ENCODE measurements around the gene PTH2R. TPM values are rescaled to one million over a fixed set of nuclear protein-coding genes. Genes with fewer than 3 reads are reported as not detected.

The PTH2R gene
- total and polyA plus RNA-seq, 2 of the 13 experiments (the other 11 are each of a cell fraction or from before 2014, with no cell fraction given) = 0.04 TPM; not detected in 1

DNA sequence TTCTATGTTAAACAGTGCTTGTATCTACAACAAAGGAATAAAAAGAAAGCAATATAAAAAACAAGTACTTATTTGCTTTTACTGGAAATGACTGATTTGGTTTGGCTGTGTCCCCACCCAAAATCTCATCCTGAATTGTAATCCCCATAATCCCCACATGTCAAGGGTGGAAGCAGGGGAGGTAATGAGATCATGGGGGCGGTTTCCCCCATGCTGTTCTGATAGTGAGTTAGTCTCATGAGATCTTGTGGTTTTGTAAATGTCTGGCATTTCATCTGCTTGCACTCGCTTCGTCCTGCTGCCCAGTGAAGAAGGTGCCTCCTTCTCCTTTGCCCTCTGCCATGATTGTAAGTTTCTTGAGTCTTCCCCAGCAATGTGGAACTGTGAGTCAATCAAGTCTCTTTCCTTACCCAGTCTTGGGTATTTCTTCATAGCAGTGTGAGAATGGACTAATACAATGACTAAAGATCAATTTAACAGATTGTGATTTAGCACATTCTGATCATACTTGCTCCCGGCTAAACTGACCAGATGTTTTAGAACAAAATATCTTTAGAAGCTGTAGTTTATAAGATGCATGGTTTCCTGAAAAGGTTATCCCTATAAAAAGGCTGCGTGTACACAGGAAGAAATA, 19.9 kb downstream of the PTH2R start:
- 10% methylated on average over 5 of the region's 5 CpGs for WGBS (ENCODE audit: low lambda C conversion rate)
- no peak overlapping the region for H3K27ac ChIP-seq (ENCODE audit: extremely low read length, insufficient read depth, low read length)
- no peaks in the 10 kb centered on the region for H3K36me3 ChIP-seq (replicated peaks in 1 of 2; ENCODE audit: control insufficient read depth in 1 of 2, insufficient read depth in 2 of 2, low read length in 2 of 2)
- DNase-seq (ENCODE audit: low spot score) (no peak), FAIRE-seq (no peak), ATAC-seq (no peak)
- no peak overlapping the region for H3K4me3 ChIP-seq (replicated peaks in 1 of 3; ENCODE audit: insufficient read depth in 1 of 3, low read depth in 2 of 3, low read length in 3 of 3)
- no peaks in the 10 kb centered on the region for H3K9me3 ChIP-seq (ENCODE audit: low read length)
- H2AFZ ChIP-seq (ENCODE audit: low read length) = no peak overlapping the region
- no peaks in the 10 kb centered on the region for H3K79me2 ChIP-seq (ENCODE audit: insufficient read depth, low read length)
- ChIA-PET POLR2A (no interaction called here), CTCF (ENCODE audit: low intra/inter-chr PET ratio, low total read pairs) (no interaction called here)
- no peak overlapping the region for H3K4me2 ChIP-seq (ENCODE audit: low read depth, low read length)
- H4K20me1 ChIP-seq (ENCODE audit: insufficient read depth, low read length) = no peaks in the 10 kb centered on the region
- BruUV-seq (replicated peaks) = no TSS peak
- intact Hi-C loops (cut with micrococcal nuclease; ENCODE audit: unreplicated experiment) = no loop called here
- in situ Hi-C loops (cut with HindIII; ENCODE audit: extremely low pct_ligation_motif_present, low pct_unique_long_range_greater_than_20kb) = no loop called here
- H3K4me1 ChIP-seq (ENCODE audit: insufficient read depth, low read length) = no peaks in the 10 kb centered on the region
- TF ChIP-seq ZNF530 (CRISPR knock-in tag; IDR thresholded peaks at IDR 0.05; ENCODE audit: low read depth) (no peak), POLR2A (IDR thresholded peaks at IDR 0.05; ENCODE audit: insufficient read depth in 1 of 2, low read depth in 2 of 2, low read length in 2 of 2) (no peak), ZNF616 (CRISPR knock-in tag; IDR thresholded peaks at IDR 0.05; ENCODE audit: low read depth) (no peak), ADNP (CRISPR knock-in tag; IDR thresholded peaks at IDR 0.05) (no peak), ZFP37 (CRISPR knock-in tag; IDR thresholded peaks at IDR 0.05; ENCODE audit: borderline replicate concordance) (no peak), ONECUT2 (CRISPR knock-in tag; IDR thresholded peaks at IDR 0.05) (no peak), ZFP36L2 (CRISPR knock-in tag; IDR thresholded peaks at IDR 0.05) (no peak), SMAD3 (CRISPR knock-in tag; IDR thresholded peaks at IDR 0.05) (no peak), ZNF709 (CRISPR knock-in tag; IDR thresholded peaks at IDR 0.05) (no peak), ZNF160 (CRISPR knock-in tag; IDR thresholded peaks at IDR 0.05) (no peak), ZFX (CRISPR knock-in tag; IDR thresholded peaks at IDR 0.05; ENCODE audit: low read depth) (no peak), FOXA3 (CRISPR knock-in tag; IDR thresholded peaks at IDR 0.05) (no peak)
- TF ChIP-seq, protein P1, sequence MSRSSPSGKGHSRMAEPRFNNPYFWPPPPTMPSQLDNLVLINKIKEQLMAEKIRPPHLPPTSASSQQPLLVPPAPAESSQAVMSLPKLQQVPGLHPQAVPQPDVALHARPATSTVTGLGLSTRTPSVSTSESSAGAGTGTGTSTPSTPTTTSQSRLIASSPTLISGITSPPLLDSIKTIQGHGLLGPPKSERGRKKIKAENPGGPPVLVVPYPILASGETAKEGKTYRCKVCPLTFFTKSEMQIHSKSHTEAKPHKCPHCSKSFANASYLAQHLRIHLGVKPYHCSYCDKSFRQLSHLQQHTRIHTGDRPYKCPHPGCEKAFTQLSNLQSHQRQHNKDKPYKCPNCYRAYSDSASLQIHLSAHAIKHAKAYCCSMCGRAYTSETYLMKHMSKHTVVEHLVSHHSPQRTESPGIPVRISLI (CRISPR knock-in tag; IDR thresholded peaks at IDR 0.05; ENCODE audit: borderline replicate concordance) = no peak
- TF ChIP-seq, protein P2, sequence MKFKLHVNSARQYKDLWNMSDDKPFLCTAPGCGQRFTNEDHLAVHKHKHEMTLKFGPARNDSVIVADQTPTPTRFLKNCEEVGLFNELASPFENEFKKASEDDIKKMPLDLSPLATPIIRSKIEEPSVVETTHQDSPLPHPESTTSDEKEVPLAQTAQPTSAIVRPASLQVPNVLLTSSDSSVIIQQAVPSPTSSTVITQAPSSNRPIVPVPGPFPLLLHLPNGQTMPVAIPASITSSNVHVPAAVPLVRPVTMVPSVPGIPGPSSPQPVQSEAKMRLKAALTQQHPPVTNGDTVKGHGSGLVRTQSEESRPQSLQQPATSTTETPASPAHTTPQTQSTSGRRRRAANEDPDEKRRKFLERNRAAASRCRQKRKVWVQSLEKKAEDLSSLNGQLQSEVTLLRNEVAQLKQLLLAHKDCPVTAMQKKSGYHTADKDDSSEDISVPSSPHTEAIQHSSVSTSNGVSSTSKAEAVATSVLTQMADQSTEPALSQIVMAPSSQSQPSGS (CRISPR knock-in tag; IDR thresholded peaks at IDR 0.05) = no peak
- TF ChIP-seq, protein P3, sequence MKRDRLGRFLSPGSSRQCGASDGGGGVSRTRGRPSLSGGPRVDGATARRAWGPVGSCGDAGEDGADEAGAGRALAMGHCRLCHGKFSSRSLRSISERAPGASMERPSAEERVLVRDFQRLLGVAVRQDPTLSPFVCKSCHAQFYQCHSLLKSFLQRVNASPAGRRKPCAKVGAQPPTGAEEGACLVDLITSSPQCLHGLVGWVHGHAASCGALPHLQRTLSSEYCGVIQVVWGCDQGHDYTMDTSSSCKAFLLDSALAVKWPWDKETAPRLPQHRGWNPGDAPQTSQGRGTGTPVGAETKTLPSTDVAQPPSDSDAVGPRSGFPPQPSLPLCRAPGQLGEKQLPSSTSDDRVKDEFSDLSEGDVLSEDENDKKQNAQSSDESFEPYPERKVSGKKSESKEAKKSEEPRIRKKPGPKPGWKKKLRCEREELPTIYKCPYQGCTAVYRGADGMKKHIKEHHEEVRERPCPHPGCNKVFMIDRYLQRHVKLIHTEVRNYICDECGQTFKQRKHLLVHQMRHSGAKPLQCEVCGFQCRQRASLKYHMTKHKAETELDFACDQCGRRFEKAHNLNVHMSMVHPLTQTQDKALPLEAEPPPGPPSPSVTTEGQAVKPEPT (CRISPR knock-in tag; IDR thresholded peaks at IDR 0.05; ENCODE audit: low read depth) = no peak
- TF ChIP-seq, protein P4, sequence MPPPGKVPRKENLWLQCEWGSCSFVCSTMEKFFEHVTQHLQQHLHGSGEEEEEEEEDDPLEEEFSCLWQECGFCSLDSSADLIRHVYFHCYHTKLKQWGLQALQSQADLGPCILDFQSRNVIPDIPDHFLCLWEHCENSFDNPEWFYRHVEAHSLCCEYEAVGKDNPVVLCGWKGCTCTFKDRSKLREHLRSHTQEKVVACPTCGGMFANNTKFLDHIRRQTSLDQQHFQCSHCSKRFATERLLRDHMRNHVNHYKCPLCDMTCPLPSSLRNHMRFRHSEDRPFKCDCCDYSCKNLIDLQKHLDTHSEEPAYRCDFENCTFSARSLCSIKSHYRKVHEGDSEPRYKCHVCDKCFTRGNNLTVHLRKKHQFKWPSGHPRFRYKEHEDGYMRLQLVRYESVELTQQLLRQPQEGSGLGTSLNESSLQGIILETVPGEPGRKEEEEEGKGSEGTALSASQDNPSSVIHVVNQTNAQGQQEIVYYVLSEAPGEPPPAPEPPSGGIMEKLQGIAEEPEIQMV (CRISPR knock-in tag; IDR thresholded peaks at IDR 0.05; ENCODE audit: low read depth) = no peak
- TF ChIP-seq, protein P5, sequence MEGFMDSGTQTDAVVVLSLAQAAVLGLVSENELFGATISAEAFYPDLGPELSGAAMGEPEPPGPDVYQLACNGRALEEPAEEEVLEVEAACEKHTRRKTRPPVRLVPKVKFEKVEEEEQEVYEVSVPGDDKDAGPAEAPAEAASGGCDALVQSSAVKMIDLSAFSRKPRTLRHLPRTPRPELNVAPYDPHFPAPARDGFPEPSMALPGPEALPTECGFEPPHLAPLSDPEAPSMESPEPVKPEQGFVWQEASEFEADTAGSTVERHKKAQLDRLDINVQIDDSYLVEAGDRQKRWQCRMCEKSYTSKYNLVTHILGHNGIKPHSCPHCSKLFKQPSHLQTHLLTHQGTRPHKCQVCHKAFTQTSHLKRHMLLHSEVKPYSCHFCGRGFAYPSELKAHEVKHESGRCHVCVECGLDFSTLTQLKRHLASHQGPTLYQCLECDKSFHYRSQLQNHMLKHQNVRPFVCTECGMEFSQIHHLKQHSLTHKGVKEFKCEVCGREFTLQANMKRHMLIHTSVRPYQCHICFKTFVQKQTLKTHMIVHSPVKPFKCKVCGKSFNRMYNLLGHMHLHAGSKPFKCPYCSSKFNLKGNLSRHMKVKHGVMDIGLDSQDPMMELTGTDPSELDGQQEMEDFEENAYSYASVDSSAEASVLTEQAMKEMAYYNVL (CRISPR knock-in tag; IDR thresholded peaks at IDR 0.05; ENCODE audit: borderline replicate concordance) = no peak
- H3K27me3 ChIP-seq (ENCODE audit: control insufficient read depth in 1 of 2, insufficient read depth in 2 of 2, low read length in 2 of 2) = no peaks in the 10 kb centered on the region
- no peak overlapping the region for H3K9ac ChIP-seq (ENCODE audit: insufficient read depth, low read depth, low read length)

Measured in HepG2 (cell line).